ENCODE measurements around the gene DHRS7B. TPM values are rescaled to one million over a fixed set of nuclear protein-coding genes. Genes with fewer than 3 reads are reported as not detected.

The DHRS7B gene
- polyA plus RNA-seq, 1 donor from 2014 or later, result 35.8 TPM

DNA sequence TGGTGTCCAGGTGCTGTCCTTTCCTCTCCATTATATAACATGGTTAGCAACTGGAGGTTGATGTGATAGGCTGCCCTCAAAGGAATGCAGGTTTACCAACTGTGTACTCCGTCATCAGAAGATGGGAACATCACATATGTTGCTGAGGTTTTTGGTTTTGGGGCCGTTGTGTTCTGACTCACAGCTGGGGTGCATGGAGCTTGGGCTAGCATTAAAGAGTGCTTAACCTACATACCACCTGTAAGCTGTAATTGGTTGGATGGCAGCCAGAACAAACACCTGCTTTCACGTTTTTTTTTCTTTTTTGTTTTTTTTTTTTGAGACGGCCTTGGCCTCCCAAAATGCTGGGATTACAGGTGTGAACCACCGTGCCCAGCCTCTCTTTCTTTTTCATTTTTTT lies 66.3 kb downstream of the DHRS7B start:
- Histone ChIP-seq H3K9ac (ENCODE audit: low read length) (no peak overlapping the region), H3K27ac (ENCODE audit: low read length) (no peak overlapping the region), H2AFZ (ENCODE audit: low read depth, low read length) (no peak overlapping the region), H3K36me3 (ENCODE audit: insufficient read depth, low read length) (no peaks in the 10 kb centered on the region), H4K20me1 (ENCODE audit: insufficient read depth) (no peaks in the 10 kb centered on the region), H3K9me3 (ENCODE audit: low read length) (no peaks in the 10 kb centered on the region), H3K27me3 (ENCODE audit: insufficient read depth, low read depth, low read length) (no peaks in the 10 kb centered on the region), H3F3A (ENCODE audit: insufficient read depth, low read length, poor library complexity, severe bottlenecking) (no peaks in the 10 kb centered on the region), H3K79me2 (replicated peaks; ENCODE audit: insufficient read depth, low read length) (no peaks in the 10 kb centered on the region), H3K4me2 (ENCODE audit: low read length) (no peak overlapping the region), H3K4me3 (ENCODE audit: low read length) (no peak overlapping the region), H3K9me2 (ENCODE audit: insufficient read depth, low read length) (no peaks in the 10 kb centered on the region)
- TF ChIP-seq SMC3 (conservative IDR thresholded peaks at IDR 0.05; ENCODE audit: poor library complexity) (no peak), POLR2AphosphoS5 (IDR thresholded peaks at IDR 0.05) (no peak), EP300 (conservative IDR thresholded peaks at IDR 0.05; ENCODE audit: poor library complexity, severe bottlenecking) (no peak), MXI1 (conservative IDR thresholded peaks at IDR 0.05; ENCODE audit: poor library complexity, severe bottlenecking) (no peak)
- TF ChIP-seq, protein P1, sequence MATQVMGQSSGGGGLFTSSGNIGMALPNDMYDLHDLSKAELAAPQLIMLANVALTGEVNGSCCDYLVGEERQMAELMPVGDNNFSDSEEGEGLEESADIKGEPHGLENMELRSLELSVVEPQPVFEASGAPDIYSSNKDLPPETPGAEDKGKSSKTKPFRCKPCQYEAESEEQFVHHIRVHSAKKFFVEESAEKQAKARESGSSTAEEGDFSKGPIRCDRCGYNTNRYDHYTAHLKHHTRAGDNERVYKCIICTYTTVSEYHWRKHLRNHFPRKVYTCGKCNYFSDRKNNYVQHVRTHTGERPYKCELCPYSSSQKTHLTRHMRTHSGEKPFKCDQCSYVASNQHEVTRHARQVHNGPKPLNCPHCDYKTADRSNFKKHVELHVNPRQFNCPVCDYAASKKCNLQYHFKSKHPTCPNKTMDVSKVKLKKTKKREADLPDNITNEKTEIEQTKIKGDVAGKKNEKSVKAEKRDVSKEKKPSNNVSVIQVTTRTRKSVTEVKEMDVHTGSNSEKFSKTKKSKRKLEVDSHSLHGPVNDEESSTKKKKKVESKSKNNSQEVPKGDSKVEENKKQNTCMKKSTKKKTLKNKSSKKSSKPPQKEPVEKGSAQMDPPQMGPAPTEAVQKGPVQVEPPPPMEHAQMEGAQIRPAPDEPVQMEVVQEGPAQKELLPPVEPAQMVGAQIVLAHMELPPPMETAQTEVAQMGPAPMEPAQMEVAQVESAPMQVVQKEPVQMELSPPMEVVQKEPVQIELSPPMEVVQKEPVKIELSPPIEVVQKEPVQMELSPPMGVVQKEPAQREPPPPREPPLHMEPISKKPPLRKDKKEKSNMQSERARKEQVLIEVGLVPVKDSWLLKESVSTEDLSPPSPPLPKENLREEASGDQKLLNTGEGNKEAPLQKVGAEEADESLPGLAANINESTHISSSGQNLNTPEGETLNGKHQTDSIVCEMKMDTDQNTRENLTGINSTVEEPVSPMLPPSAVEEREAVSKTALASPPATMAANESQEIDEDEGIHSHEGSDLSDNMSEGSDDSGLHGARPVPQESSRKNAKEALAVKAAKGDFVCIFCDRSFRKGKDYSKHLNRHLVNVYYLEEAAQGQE (IDR thresholded peaks at IDR 0.05; ENCODE audit: borderline replicate concordance), result no peak

DNA sequence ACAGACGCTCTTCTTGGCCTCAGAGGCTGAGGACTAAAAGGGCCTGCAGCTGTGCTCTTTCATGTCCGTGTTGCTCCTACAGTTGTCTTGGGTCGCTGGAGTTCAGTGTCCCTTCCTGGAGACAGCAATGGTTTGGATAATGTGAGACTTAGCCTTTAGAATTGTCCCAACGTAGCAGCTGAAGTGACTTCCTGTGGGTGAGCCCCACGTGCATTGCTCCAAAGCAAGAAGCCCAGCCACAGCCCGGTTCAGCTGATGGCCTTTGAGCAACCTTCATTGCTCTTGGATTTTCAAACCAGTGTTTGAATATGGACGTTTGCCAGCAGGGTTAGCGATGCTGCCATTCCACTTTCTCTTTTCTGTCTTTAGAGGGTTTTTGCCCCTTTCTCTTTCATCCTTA lies 67.5 kb downstream of the DHRS7B start:
- TF ChIP-seq EZH2 (IDR thresholded peaks at IDR 0.05; ENCODE audit: borderline replicate concordance, insufficient read depth, low read length, poor library complexity, severe bottlenecking) (no peak), SMC3 (conservative IDR thresholded peaks at IDR 0.05; ENCODE audit: poor library complexity) (no peak), RAD21 (conservative IDR thresholded peaks at IDR 0.05) (no peak), EP300 (conservative IDR thresholded peaks at IDR 0.05; ENCODE audit: poor library complexity, severe bottlenecking) (no peak), POLR2AphosphoS5 (IDR thresholded peaks at IDR 0.05) (no peak), TAF1 (IDR thresholded peaks at IDR 0.05; ENCODE audit: low read depth) (no peak), MXI1 (conservative IDR thresholded peaks at IDR 0.05; ENCODE audit: poor library complexity, severe bottlenecking) (no peak)
- TF ChIP-seq, protein P2, sequence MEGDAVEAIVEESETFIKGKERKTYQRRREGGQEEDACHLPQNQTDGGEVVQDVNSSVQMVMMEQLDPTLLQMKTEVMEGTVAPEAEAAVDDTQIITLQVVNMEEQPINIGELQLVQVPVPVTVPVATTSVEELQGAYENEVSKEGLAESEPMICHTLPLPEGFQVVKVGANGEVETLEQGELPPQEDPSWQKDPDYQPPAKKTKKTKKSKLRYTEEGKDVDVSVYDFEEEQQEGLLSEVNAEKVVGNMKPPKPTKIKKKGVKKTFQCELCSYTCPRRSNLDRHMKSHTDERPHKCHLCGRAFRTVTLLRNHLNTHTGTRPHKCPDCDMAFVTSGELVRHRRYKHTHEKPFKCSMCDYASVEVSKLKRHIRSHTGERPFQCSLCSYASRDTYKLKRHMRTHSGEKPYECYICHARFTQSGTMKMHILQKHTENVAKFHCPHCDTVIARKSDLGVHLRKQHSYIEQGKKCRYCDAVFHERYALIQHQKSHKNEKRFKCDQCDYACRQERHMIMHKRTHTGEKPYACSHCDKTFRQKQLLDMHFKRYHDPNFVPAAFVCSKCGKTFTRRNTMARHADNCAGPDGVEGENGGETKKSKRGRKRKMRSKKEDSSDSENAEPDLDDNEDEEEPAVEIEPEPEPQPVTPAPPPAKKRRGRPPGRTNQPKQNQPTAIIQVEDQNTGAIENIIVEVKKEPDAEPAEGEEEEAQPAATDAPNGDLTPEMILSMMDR (IDR thresholded peaks at IDR 0.05; ENCODE audit: poor library complexity, severe bottlenecking), result no peak
- TF ChIP-seq, protein P1 (IDR thresholded peaks at IDR 0.05; ENCODE audit: borderline replicate concordance), result no peak
- Histone ChIP-seq H3K27ac (ENCODE audit: low read length) (no peak overlapping the region), H3K36me3 (ENCODE audit: insufficient read depth, low read length) (no peaks in the 10 kb centered on the region), H2AFZ (ENCODE audit: low read depth, low read length) (no peak overlapping the region), H3K27me3 (ENCODE audit: insufficient read depth, low read depth, low read length) (no peaks in the 10 kb centered on the region), H3K9me2 (ENCODE audit: insufficient read depth, low read length) (no peaks in the 10 kb centered on the region), H3K9me3 (ENCODE audit: low read length) (no peaks in the 10 kb centered on the region), H3K4me3 (ENCODE audit: low read length) (no peak overlapping the region), H3K9ac (ENCODE audit: low read length) (no peak overlapping the region), H3K79me2 (replicated peaks; ENCODE audit: insufficient read depth, low read length) (no peaks in the 10 kb centered on the region), H3K4me2 (ENCODE audit: low read length) (no peak overlapping the region), H3F3A (ENCODE audit: insufficient read depth, low read length, poor library complexity, severe bottlenecking) (no peaks in the 10 kb centered on the region), H4K20me1 (ENCODE audit: insufficient read depth) (no peaks in the 10 kb centered on the region)
